Gastrocnemius medialis (tissue), 4 donors: Measurements from ENCODE around the gene COL9A3. TPM values are rescaled to one million over a fixed set of nuclear protein-coding genes. Genes with fewer than 3 reads are reported as not detected.
"Not testable (repeated sequence)": the region's sequence is repeated elsewhere in the genome, so short reads cannot be mapped to it uniquely, and the experiment has no call there.

Source experiments
- ATAC-seq, 2 donors: fragments of 150-250 bp; one replicate each; pipeline ENCODE4 v1.9.1; 2016
- DNase-seq, 2 donors: peaks; one replicate each; pipeline ENCODE4 v3.0.0-alpha.2; 2019
- H3K27ac ChIP-seq, 4 donors: fragments of 200-600 bp; sonication (generic); 1 replicate in 1 of 4; 2 replicates in 3 of 4; pipeline ENCODE4 v1.5.1; 2016 to 2018; ENCODE audit warnings: mild to moderate bottlenecking in 2 of 4, moderate library complexity in 1 of 4
- H3K27me3 ChIP-seq, 3 donors: fragments of 200-600 bp; sonication (generic) in 2 of 3; 1 replicate in 1 of 3; 2 replicates in 2 of 3; pipeline versions ENCODE4 v1.5.1 to v1.6.0; 2016 to 2019; ENCODE audit warnings: mild to moderate bottlenecking in 1 of 3, moderate library complexity in 1 of 3
- H3K36me3 ChIP-seq, 2 donors: fragments of 200-600 bp; sonication (generic) in 1 of 2; one replicate each; pipeline ENCODE4 v1.5.1; 2017 to 2018
- H3K4me1 ChIP-seq, 2 donors: fragments of 200-600 bp; sonication (generic) in 1 of 2; one replicate each; pipeline ENCODE4 v1.5.1; 2016 to 2017; ENCODE audit warnings: mild to moderate bottlenecking in 2 of 2
- H3K4me3 ChIP-seq, 4 donors: fragments of 200-600 bp; sonication (generic) in 3 of 4; 1 replicate in 1 of 4; 2 replicates in 3 of 4; pipeline ENCODE4 v1.5.1; 2016 to 2019; ENCODE audit warnings: mild to moderate bottlenecking in 2 of 4
- H3K9me3 ChIP-seq, 3 donors: fragments of 200-600 bp; sonication (generic) in 2 of 3; 1 replicate in 1 of 3; 2 replicates in 2 of 3; pipeline ENCODE4 v1.5.1; 2016 to 2019
- CTCF ChIP-seq, 5 experiments: fragments of 450-650 bp in 3 of 5; fragments of 200-600 bp in 2 of 5; sonication (generic) in 2 of 5; IDR thresholded peaks in 4 of 5; conservative IDR thresholded peaks in 1 of 5; 1 replicate in 4 of 5; 2 replicates in 1 of 5; pipeline ENCODE4 v1.5.1; 2016 to 2019; ENCODE audit warnings: antibody characterized with exemption in 5 of 5, mild to moderate bottlenecking in 3 of 5, moderate library complexity in 3 of 5
- POLR2A ChIP-seq, 2 donors: fragments of 450-650 bp; IDR thresholded peaks; one replicate each; pipeline ENCODE4 v1.6.1; 2017; ENCODE audit warnings: antibody characterized with exemption in 2 of 2, mild to moderate bottlenecking in 2 of 2, moderate library complexity in 2 of 2
- in situ Hi-C, 4 donors: fragments of 200-750 bp; cut with MboI; loops; one replicate each; pipeline versions ENCODE4 v1.15.0 to v1.8.0; 2017; ENCODE audit warnings: low sequenced_read_pairs in 4 of 4
- intact Hi-C: fragments of 100-400 bp; cut with DNase I; formaldehyde crosslinking; loops from one replicate; pipeline ENCODE4 v1.15.1; 2023; ENCODE audit warnings: low total_unique reads
- total RNA-seq, 4 donors: library from RNA; depleted of rRNA; stranded (reverse); fragments of >200 nt; gene quantifications; one replicate each; pipeline versions ENCODE4 v1.1.0 to v1.2.3, GENCODE V29; 2016

Gene COL9A3
- total RNA-seq, 4 donors from 2014 or later: 0.41 to 4.1 (median 1.6) TPM

GRCh38 chr20:62852196-62852595 is 35.3 kb downstream of the COL9A3 start:
- H3K9me3 ChIP-seq: no peaks in the 10 kb centered on the region
- no peaks in the 10 kb centered on the region for H3K27me3 ChIP-seq
- in situ Hi-C loops (no loop called here), intact Hi-C loops (no loop called here)
- no peak for ATAC-seq
- no peak overlapping the region for H3K27ac ChIP-seq
- peaks cover 0 to 13% of the 10 kb centered on the region in 2 donors for H3K36me3 ChIP-seq
- DNase-seq: no peak
- no peaks in the 10 kb centered on the region for H3K4me1 ChIP-seq
- TF ChIP-seq CTCF (IDR thresholded peaks at IDR 0.05 in 4 of 5, conservative IDR thresholded peaks at IDR 0.05 in 1 of 5) (no peak), POLR2A (IDR thresholded peaks at IDR 0.05) (no peak)
- no peak overlapping the region for H3K4me3 ChIP-seq

- H3K27ac ChIP-seq: no peak overlapping the region
- H3K4me3 ChIP-seq: no peak overlapping the region
- H3K27me3 ChIP-seq: no peaks in the 10 kb centered on the region
- no peak for DNase-seq
- intact Hi-C loops: no loop called here
- H3K36me3 ChIP-seq: peaks cover 0 to 14% of the 10 kb centered on the region in 2 donors
- H3K4me1 ChIP-seq: no peaks in the 10 kb centered on the region
- H3K9me3 ChIP-seq: no peaks in the 10 kb centered on the region
- no peak for ATAC-seq
- in situ Hi-C loops: no loop called here
- TF ChIP-seq POLR2A (IDR thresholded peaks at IDR 0.05) (no peak), CTCF (IDR thresholded peaks at IDR 0.05 in 4 of 5, conservative IDR thresholded peaks at IDR 0.05 in 1 of 5) (no peak)
These were observed 36.0 kb downstream of the COL9A3 start for GRCh38 chr20:62852841-62853240.

- peaks cover 0 to 14% of the 10 kb centered on the region in 2 donors for H3K36me3 ChIP-seq
- intact Hi-C loops, ATAC-seq, H3K4me3 ChIP-seq, DNase-seq, H3K27ac ChIP-seq, H3K4me1 ChIP-seq, in situ Hi-C loops, H3K9me3 ChIP-seq, H3K27me3 ChIP-seq: not testable (repeated sequence)
These were observed 36.5 kb downstream of the COL9A3 start for GRCh38 chr20:62853304-62853703.

GRCh38 chr20:62854121-62854520 is 37.3 kb downstream of the COL9A3 start:
- TF ChIP-seq CTCF (IDR thresholded peaks at IDR 0.05 in 4 of 5, conservative IDR thresholded peaks at IDR 0.05 in 1 of 5): no peak
- TF ChIP-seq POLR2A (IDR thresholded peaks at IDR 0.05): no peak
- no peaks in the 10 kb centered on the region for H3K9me3 ChIP-seq
- no peak for DNase-seq
- H3K27me3 ChIP-seq: no peaks in the 10 kb centered on the region
- no peak overlapping the region for H3K4me3 ChIP-seq
- ATAC-seq: no peak
- no peaks in the 10 kb centered on the region for H3K4me1 ChIP-seq
- in situ Hi-C loops (no loop called here), intact Hi-C loops (no loop called here)
- H3K27ac ChIP-seq: no peak overlapping the region
- peaks cover 0 to 14% of the 10 kb centered on the region in 2 donors for H3K36me3 ChIP-seq

GRCh38 chr20:62855120-62855519 is 38.3 kb downstream of the COL9A3 start:
- no peak for ATAC-seq
- Histone ChIP-seq H3K36me3 (peaks cover 0 to 14% of the 10 kb centered on the region in 2 donors), H3K27ac (no peak overlapping the region), H3K27me3 (no peaks in the 10 kb centered on the region), H3K4me3 (no peak overlapping the region), H3K4me1 (peaks cover 3 to 4% of the 10 kb centered on the region in 2 donors), H3K9me3 (no peaks in the 10 kb centered on the region)
- intact Hi-C loops: no loop called here
- DNase-seq: no peak
- TF ChIP-seq CTCF (IDR thresholded peaks at IDR 0.05 in 4 of 5, conservative IDR thresholded peaks at IDR 0.05 in 1 of 5) (no peak), POLR2A (IDR thresholded peaks at IDR 0.05) (no peak)
- in situ Hi-C loops: no loop called here
